Measurements from ENCODE around the gene SRD5A1.

SRD5A1 gene

DNA sequence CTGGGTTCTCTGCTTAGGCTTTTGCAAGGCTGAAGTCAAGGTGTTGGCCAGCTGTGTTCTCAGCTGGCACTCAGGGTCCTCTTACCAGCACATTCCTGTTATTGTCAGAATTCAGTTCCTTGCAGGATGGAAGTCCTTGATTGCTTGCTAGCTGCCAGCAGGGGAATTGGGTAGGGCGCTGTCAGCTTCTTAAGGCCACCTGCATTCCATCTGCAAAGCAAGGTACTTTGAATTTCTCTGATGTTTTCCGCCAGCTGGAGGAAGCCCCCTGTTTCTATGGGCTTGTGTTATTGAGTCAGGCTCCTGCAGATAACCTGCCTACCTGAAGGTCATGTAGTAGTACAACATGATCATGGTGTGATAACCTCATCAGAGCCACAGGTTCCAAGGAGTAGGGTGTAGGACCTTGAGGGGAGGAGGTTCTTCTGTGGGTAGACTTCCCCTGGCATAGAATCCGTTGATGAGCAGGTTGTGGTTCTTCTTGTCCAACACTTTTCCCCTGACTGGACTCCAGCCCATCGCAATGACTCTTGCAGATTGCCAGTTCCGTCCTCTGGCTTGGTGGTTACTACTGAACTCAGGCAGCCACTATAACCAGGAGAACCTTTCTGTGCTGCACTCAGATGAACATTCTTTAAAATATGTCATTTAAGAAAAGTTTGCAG is 86.8 kb downstream of the SRD5A1 start:
- Histone ChIP-seq H3K9me3 (ENCODE audit: control insufficient read depth, low read length) (no peaks in the 10 kb centered on the region), H3K4me3 (ENCODE audit: insufficient read depth, low read depth, low read length, poor library complexity, severe bottlenecking) (no peak overlapping the region), H3K27ac (ENCODE audit: insufficient read depth, low read length, poor library complexity, severe bottlenecking) (no peak overlapping the region), H3K4me1 (ENCODE audit: control insufficient read depth, insufficient read depth, low read length, poor library complexity, severe bottlenecking) (peaks cover 45% of the 10 kb centered on the region), H3K27me3 (replicated peaks; ENCODE audit: control insufficient read depth, insufficient read depth, low read length, poor library complexity, severe bottlenecking) (no peaks in the 10 kb centered on the region), H3K36me3 (ENCODE audit: control insufficient read depth, insufficient read depth, low read length) (no peaks in the 10 kb centered on the region)
- no peak for DNase-seq

DNA sequence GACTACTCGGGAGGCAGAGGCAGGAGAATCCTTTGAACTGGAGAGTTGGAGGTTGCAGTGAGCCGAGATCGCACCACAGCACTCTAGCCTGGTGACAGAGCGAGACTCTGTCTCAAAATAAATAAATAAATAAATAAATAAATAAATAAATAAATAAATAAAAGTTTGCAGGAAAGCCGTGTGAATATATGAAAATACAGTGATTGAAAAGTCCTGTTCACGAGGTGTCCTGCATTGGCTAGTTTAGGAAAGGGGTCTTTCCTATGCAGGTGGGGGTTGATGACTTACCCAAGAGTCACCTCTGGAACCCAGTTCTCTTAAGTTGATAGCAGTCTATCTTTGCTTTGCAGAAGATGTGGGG is 87.3 kb downstream of the SRD5A1 start:
- no peak overlapping the region for H3K27ac ChIP-seq (ENCODE audit: insufficient read depth, low read length, poor library complexity, severe bottlenecking)
- no peaks in the 10 kb centered on the region for H3K9me3 ChIP-seq (ENCODE audit: control insufficient read depth, low read length)
- no peak for DNase-seq
- no peaks in the 10 kb centered on the region for H3K36me3 ChIP-seq (ENCODE audit: control insufficient read depth, insufficient read depth, low read length)
- peaks cover 40% of the 10 kb centered on the region for H3K4me1 ChIP-seq (ENCODE audit: control insufficient read depth, insufficient read depth, low read length, poor library complexity, severe bottlenecking)
- no peaks in the 10 kb centered on the region for H3K27me3 ChIP-seq (replicated peaks; ENCODE audit: control insufficient read depth, insufficient read depth, low read length, poor library complexity, severe bottlenecking)
- no peak overlapping the region for H3K4me3 ChIP-seq (ENCODE audit: insufficient read depth, low read depth, low read length, poor library complexity, severe bottlenecking)

DNA sequence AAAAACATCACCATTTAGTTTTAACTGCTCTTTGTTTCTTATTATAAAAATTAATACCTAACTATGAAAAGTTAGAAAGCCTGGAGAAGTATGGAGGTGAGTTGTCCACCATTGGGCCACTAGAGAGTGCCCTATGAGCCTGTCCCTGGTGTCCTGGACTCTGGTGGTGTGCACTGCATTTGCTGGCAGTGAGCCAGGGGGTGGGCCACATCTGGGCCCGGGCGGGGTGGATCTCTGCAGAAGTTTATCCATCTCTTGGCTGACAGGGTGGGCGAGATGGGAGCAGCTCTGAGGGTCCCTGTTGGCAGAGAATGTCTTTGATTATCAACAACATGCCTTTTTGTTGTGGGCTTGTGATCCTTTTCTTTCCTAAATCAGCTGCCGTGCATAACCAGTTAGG is 88.2 kb downstream of the SRD5A1 start:
- no peak overlapping the region for H3K4me3 ChIP-seq (ENCODE audit: insufficient read depth, low read depth, low read length, poor library complexity, severe bottlenecking)
- H3K27me3 ChIP-seq (replicated peaks; ENCODE audit: control insufficient read depth, insufficient read depth, low read length, poor library complexity, severe bottlenecking) = no peaks in the 10 kb centered on the region
- no peaks in the 10 kb centered on the region for H3K9me3 ChIP-seq (ENCODE audit: control insufficient read depth, low read length)
- no peak for DNase-seq
- peaks cover 7% of the 10 kb centered on the region for H3K36me3 ChIP-seq (ENCODE audit: control insufficient read depth, insufficient read depth, low read length)
- no peak overlapping the region for H3K27ac ChIP-seq (ENCODE audit: insufficient read depth, low read length, poor library complexity, severe bottlenecking)
- peaks cover 33% of the 10 kb centered on the region for H3K4me1 ChIP-seq (ENCODE audit: control insufficient read depth, insufficient read depth, low read length, poor library complexity, severe bottlenecking)

DNA sequence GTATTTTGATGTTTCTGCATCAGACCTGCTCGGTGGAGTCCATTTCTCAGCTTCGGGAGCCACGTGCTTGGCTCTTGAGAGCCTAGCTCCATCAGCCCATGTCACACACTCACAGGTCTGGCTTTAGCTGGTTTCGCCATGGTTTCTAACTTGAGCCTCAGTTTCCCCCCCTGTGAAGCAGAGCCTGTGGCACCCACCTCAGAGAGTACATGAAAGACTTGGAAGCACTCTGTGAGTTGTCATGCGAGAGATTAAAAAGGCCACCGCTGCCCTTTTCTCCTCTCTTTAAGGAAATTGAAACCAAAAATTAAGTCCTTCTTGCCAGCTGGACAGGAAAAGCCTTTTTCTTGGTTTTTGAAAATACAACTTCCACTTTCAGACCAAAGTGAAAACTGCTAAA is 88.8 kb downstream of the SRD5A1 start:
- H3K4me1 ChIP-seq (ENCODE audit: control insufficient read depth, insufficient read depth, low read length, poor library complexity, severe bottlenecking) = peaks cover 27% of the 10 kb centered on the region
- H3K9me3 ChIP-seq (ENCODE audit: control insufficient read depth, low read length) = no peaks in the 10 kb centered on the region
- no peaks in the 10 kb centered on the region for H3K27me3 ChIP-seq (replicated peaks; ENCODE audit: control insufficient read depth, insufficient read depth, low read length, poor library complexity, severe bottlenecking)
- no peak overlapping the region for H3K27ac ChIP-seq (ENCODE audit: insufficient read depth, low read length, poor library complexity, severe bottlenecking)
- DNase-seq = no peak
- H3K36me3 ChIP-seq (ENCODE audit: control insufficient read depth, insufficient read depth, low read length) = peaks cover 8% of the 10 kb centered on the region
- H3K4me3 ChIP-seq (ENCODE audit: insufficient read depth, low read depth, low read length, poor library complexity, severe bottlenecking) = no peak overlapping the region

DNA sequence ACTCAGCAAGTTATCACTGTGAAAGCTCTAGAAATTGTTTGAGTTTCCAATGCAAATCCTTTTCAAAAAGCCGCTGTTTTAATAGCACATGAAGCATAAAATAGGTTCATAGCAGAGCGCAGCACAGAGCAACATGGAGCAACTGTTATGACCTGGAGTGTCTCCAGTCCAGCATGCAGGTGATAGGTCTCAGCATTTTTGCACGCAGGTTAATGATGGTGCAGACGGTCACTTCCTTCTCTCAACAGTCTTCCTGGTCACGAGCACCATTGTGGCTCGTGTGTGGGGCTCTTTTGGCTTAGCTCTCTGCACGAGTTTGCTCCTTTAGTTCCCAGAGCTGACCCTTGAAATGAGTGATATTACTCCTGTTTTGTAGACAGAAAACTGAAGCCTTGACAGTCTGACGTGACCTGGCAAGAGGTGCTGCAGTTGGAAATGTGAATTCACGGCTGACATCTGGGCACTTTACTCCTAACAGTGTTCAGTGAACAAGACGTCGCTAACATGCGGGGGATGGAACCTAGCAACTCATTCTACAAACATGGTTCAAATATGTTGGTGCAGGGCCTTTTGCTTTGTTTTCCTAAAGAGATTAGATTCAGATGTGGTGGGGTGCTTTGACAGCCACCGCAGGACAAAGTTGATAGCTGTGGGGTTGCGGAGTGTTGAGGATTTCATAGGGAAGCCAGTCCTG is 90.0 kb downstream of the SRD5A1 start:
- no peak overlapping the region for H3K4me3 ChIP-seq (ENCODE audit: insufficient read depth, low read depth, low read length, poor library complexity, severe bottlenecking)
- peaks cover 28% of the 10 kb centered on the region for H3K4me1 ChIP-seq (ENCODE audit: control insufficient read depth, insufficient read depth, low read length, poor library complexity, severe bottlenecking)
- H3K9me3 ChIP-seq (ENCODE audit: control insufficient read depth, low read length) = no peaks in the 10 kb centered on the region
- H3K27me3 ChIP-seq (replicated peaks; ENCODE audit: control insufficient read depth, insufficient read depth, low read length, poor library complexity, severe bottlenecking) = no peaks in the 10 kb centered on the region
- H3K27ac ChIP-seq (ENCODE audit: insufficient read depth, low read length, poor library complexity, severe bottlenecking) = no peak overlapping the region
- DNase-seq = no peak
- peaks cover 8% of the 10 kb centered on the region for H3K36me3 ChIP-seq (ENCODE audit: control insufficient read depth, insufficient read depth, low read length)

DNA sequence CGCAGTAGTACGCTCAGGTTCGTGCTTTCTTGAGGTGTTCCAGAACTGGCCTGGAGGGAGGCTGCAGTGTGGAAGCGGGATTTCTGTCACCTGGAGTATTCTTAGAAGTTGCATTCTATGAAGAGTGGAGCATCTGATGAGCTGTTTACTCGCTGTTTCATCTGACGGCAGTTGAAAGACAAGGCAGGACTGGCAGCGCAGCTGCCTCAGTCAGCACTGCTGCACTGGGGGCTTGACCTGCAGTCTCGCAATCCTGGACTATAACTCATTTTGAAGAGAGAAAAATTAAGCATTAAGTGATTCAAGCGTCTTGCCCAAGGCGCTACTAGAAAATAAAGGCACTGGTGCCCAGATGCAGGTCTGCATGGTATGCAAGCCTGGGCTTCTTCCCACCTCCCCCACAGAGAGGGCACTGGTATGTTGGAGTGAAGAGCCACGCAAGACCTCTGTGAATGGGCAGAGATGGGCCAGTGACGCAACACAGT is 90.6 kb downstream of the SRD5A1 start:
- no peak overlapping the region for H3K4me3 ChIP-seq (ENCODE audit: insufficient read depth, low read depth, low read length, poor library complexity, severe bottlenecking)
- peaks cover 8% of the 10 kb centered on the region for H3K36me3 ChIP-seq (ENCODE audit: control insufficient read depth, insufficient read depth, low read length)
- peaks cover 29% of the 10 kb centered on the region for H3K4me1 ChIP-seq (ENCODE audit: control insufficient read depth, insufficient read depth, low read length, poor library complexity, severe bottlenecking)
- no peaks in the 10 kb centered on the region for H3K9me3 ChIP-seq (ENCODE audit: control insufficient read depth, low read length)
- H3K27me3 ChIP-seq (replicated peaks; ENCODE audit: control insufficient read depth, insufficient read depth, low read length, poor library complexity, severe bottlenecking) = no peaks in the 10 kb centered on the region
- no peak overlapping the region for H3K27ac ChIP-seq (ENCODE audit: insufficient read depth, low read length, poor library complexity, severe bottlenecking)
- no peak for DNase-seq
